GM21717 (cell line): Measurements from ENCODE around the gene DENND2A.
"Not testable (repeated sequence)": the region's sequence is repeated elsewhere in the genome, so short reads cannot be mapped to it uniquely, and the experiment has no call there.

Experiments
- ATAC-seq: cut with Tn5 transposase; IDR thresholded peaks from one replicate; pipeline ENCODE4 v1.9.1; 2021; ENCODE audit warnings: mild to moderate bottlenecking, moderate library complexity; ENCODE audit not compliant: unreplicated experiment

DENND2A gene

GRCh38 chr7:140673063-140673773 lies 32.6 kb upstream of the DENND2A start:
- peak; percentile 33 for ATAC-seq

- peak; percentile 49 for ATAC-seq
Measured at GRCh38 chr7:140672382-140673062, 31.9 kb upstream of the DENND2A start, which contains the start of gene ADCK2. Gene ADCK2, plus strand, starts transcription at chr7:140672945. Its CDS starts 386 bp downstream, at chr7:140673331.

- ATAC-seq = no peak
Measured at GRCh38 chr7:140671966-140672365, 31.4 kb upstream of the DENND2A start.

- no peak for ATAC-seq
Measured at GRCh38 chr7:140670343-140670935, 29.8 kb upstream of the DENND2A start.

GRCh38 chr7:140669862-140670261 lies 29.2 kb upstream of the DENND2A start:
- ATAC-seq = not testable (repeated sequence)

- no peak for ATAC-seq
Measured at GRCh38 chr7:140669352-140669751, 28.7 kb upstream of the DENND2A start.

- no peak for ATAC-seq
Measured at GRCh38 chr7:140668641-140669040, 28.0 kb upstream of the DENND2A start.

- no peak for ATAC-seq
Measured at GRCh38 chr7:140667476-140667875, 26.9 kb upstream of the DENND2A start.

GRCh38 chr7:140662938-140663337 lies 22.3 kb upstream of the DENND2A start:
- not testable (repeated sequence) for ATAC-seq

- no peak for ATAC-seq
Measured at GRCh38 chr7:140661124-140661523, 20.5 kb upstream of the DENND2A start.

- ATAC-seq = no peak
Measured at GRCh38 chr7:140659856-140660255, 19.2 kb upstream of the DENND2A start.

- no peak for ATAC-seq
Measured at GRCh38 chr7:140657891-140658290, 17.3 kb upstream of the DENND2A start.

GRCh38 chr7:140656548-140657515 lies 16.2 kb upstream of the DENND2A start:
- peak; percentile 92 for ATAC-seq

- ATAC-seq = no peak
Measured at GRCh38 chr7:140655511-140656408, 15.1 kb upstream of the DENND2A start.

GRCh38 chr7:140654661-140655060 lies 14.0 kb upstream of the DENND2A start:
- no peak for ATAC-seq

- ATAC-seq = no peak
Measured at GRCh38 chr7:140654109-140654387, 13.4 kb upstream of the DENND2A start.

GRCh38 chr7:140653319-140654108 lies 12.9 kb upstream of the DENND2A start:
- no peak for ATAC-seq

- no peak for ATAC-seq
Measured at GRCh38 chr7:140650367-140650766, 9.8 kb upstream of the DENND2A start.

- no peak for ATAC-seq
Measured at GRCh38 chr7:140649556-140650205, 9.1 kb upstream of the DENND2A start.
